ENCODE results near the gene ALK. TPM values are rescaled to one million over a fixed set of nuclear protein-coding genes. Genes with fewer than 3 reads are reported as not detected.

Gene ALK
- polyA plus RNA-seq, 1 of the 3 experiments (the other 2 are of a cell fraction): 0.30 TPM

DNA sequence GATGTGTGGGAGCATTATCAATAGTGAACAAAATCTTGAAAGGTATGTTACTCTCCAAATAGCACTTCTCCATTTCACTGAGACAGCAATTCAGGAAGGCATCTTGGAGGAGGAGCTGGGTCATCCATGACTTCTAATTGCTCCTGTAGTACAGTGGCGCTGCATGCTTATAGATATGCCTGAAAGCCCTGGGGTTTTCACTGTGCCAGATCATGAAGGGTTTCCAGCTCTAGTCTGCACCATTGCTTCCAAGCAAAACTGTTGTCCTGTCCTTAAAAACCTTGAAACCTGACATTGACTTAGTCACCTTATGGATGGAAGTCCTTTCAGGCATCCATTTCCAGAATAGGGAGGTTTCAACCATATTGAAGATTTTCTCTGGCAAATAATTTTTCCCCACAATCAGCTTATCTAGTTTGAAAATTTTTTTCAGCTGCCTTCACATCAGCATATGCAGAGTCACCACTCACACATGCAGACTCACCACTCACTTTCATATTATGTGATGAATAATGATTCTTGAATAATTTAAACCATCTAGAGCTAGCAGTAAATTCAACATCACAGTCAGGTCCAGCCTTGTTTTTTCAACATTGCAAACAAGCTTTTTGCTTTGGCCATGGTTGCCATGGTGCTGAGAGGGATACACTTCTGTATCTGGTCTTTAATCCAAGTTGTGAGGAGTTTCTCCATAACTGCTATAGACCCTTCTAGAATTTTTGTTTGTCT, 509.0 kb downstream of the ALK start:
- DNase-seq: no peak
- POLR2A ChIA-PET: no interaction called here

More for the DNA sequence above, 509.0 kb downstream of the ALK start:
- Histone ChIP-seq H3K27ac (ENCODE audit: low read depth in 2 of 2, low read length in 1 of 2) (no peak overlapping the region), H3K79me2 (ENCODE audit: insufficient read depth) (no peaks in the 10 kb centered on the region), H3F3A (replicated peaks; ENCODE audit: insufficient read depth) (no peaks in the 10 kb centered on the region), H3K9ac (no peak overlapping the region), H3K4me1 (ENCODE audit: control insufficient read depth in 1 of 2, insufficient read depth in 2 of 2, low read depth in 1 of 2, low read length in 1 of 2) (peaks cover 0 to 3% of the 10 kb centered on the region in 2 experiments; a peak in 1 of 4 replicates), H4K20me1 (ENCODE audit: insufficient read depth) (no peaks in the 10 kb centered on the region), H3K4me2 (no peak overlapping the region), H3K9me3 (no peaks in the 10 kb centered on the region), H2AFZ (ENCODE audit: low read depth) (no peak overlapping the region), H3K27me3 (ENCODE audit: insufficient read depth) (no peaks in the 10 kb centered on the region), H3K36me3 (replicated peaks in 1 of 2; ENCODE audit: control insufficient read depth in 1 of 2, insufficient read depth in 2 of 2, low read length in 1 of 2) (no peaks in the 10 kb centered on the region), H3K9me2 (no peaks in the 10 kb centered on the region), H3K4me3 (ENCODE audit: low read depth in 2 of 2, low read length in 1 of 2) (no peak overlapping the region)
- CTCF ChIA-PET: interaction anchor here (0.7 to 0.9 kb wide), 3 partner anchors 27 to 242 kb away, joined by 3 read pairs; no protein-coding TSS in a partner anchor
- WGBS (ENCODE audit: low lambda C conversion rate): 42% methylated on average over 1 of the region's 1 CpG
- TF ChIP-seq CHD2 (IDR thresholded peaks at IDR 0.05; ENCODE audit: low read length, partially characterized antibody): no peak
- TF ChIP-seq RAD21 (IDR thresholded peaks at IDR 0.05; ENCODE audit: low read length): no peak
- no peak for TF ChIP-seq USF1 (IDR thresholded peaks at IDR 0.05; ENCODE audit: borderline replicate concordance, low read depth)
- no peak for TF ChIP-seq RXRA (IDR thresholded peaks at IDR 0.05; ENCODE audit: borderline replicate concordance, low read depth)
- TF ChIP-seq YY1 (IDR thresholded peaks at IDR 0.05; ENCODE audit: low read depth): no peak
- TF ChIP-seq CTCF (IDR thresholded peaks at IDR 0.05): no peak
- no peak for TF ChIP-seq PBX3 (IDR thresholded peaks at IDR 0.05)
- no peak for TF ChIP-seq TEAD4 (IDR thresholded peaks at IDR 0.05; ENCODE audit: borderline replicate concordance, insufficient read depth)
- no peak for TF ChIP-seq REST (IDR thresholded peaks at IDR 0.05; ENCODE audit: low read depth, low read length)
- TF ChIP-seq, protein P1, sequence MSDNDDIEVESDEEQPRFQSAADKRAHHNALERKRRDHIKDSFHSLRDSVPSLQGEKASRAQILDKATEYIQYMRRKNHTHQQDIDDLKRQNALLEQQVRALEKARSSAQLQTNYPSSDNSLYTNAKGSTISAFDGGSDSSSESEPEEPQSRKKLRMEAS (IDR thresholded peaks at IDR 0.05; ENCODE audit: low read depth): no peak
- TF ChIP-seq TAF1 (IDR thresholded peaks at IDR 0.05; ENCODE audit: borderline replicate concordance, low read depth, low read length): no peak
- no peak for TF ChIP-seq MXI1 (IDR thresholded peaks at IDR 0.05; ENCODE audit: low read depth, low read length)
- no peak for TF ChIP-seq ZBTB33 (IDR thresholded peaks at IDR 0.05; ENCODE audit: borderline replicate concordance, low read depth)
- no peak for TF ChIP-seq FOXM1 (IDR thresholded peaks at IDR 0.05; ENCODE audit: low read depth)
- no peak for TF ChIP-seq RCOR1 (IDR thresholded peaks at IDR 0.05; ENCODE audit: low read length)
- no peak for TF ChIP-seq RFX5 (IDR thresholded peaks at IDR 0.05; ENCODE audit: low read length)
